GM20000 (cell line): Measurements from ENCODE around the gene LATS2.

Source experiments
- DNase-seq: peaks from one replicate; pipeline ENCODE4 v3.0.0; 2012; ENCODE audit warnings: low spot score
- CTCF ChIP-seq: IDR thresholded peaks from 2 replicates; pipeline ENCODE4 v1.5.1; 2012; ENCODE audit warnings: mild to moderate bottlenecking, control low read depth; ENCODE audit errors: extremely low read depth, missing control alignments

The LATS2 gene

GRCh38 chr13:21037656-21038055 is 23.7 kb downstream of the LATS2 start:
- DNase-seq, result no peak
- TF ChIP-seq CTCF, result no peak

- TF ChIP-seq CTCF, result no peak
- DNase-seq, result no peak
These were observed 25.9 kb downstream of the LATS2 start for GRCh38 chr13:21035498-21035897.

- TF ChIP-seq CTCF, result no peak
- peak; percentile 38 for DNase-seq
These were observed 26.7 kb downstream of the LATS2 start for GRCh38 chr13:21034603-21035191.

GRCh38 chr13:21033856-21034602 is 27.4 kb downstream of the LATS2 start:
- TF ChIP-seq CTCF, result no peak
- DNase-seq, result no peak

- DNase-seq, result no peak
- no peak for TF ChIP-seq CTCF
These were observed 28.1 kb downstream of the LATS2 start for GRCh38 chr13:21033212-21033840.

GRCh38 chr13:21032656-21033055 is 28.7 kb downstream of the LATS2 start:
- no peak for DNase-seq
- TF ChIP-seq CTCF, result no peak

GRCh38 chr13:21031594-21032275 is 29.7 kb downstream of the LATS2 start:
- DNase-seq, result no peak
- no peak for TF ChIP-seq CTCF
